ENCODE data around the gene CRB1.

- TF ChIP-seq ESRRG (CRISPR knock-in tag; IDR thresholded peaks at IDR 0.05): no peak
- TF ChIP-seq ARNTL (CRISPR knock-in tag; IDR thresholded peaks at IDR 0.05; ENCODE audit: borderline replicate concordance, low read depth): no peak
- no peak for TF ChIP-seq TCF4 (CRISPR knock-in tag; IDR thresholded peaks at IDR 0.05; ENCODE audit: borderline replicate concordance)
- no peak for TF ChIP-seq SNAI2 (CRISPR knock-in tag; IDR thresholded peaks at IDR 0.05)
Measured at GRCh38 chr1:197510691-197511378, 242.8 kb downstream of the CRB1 start.

Data from SK-N-SH treated with all-trans-retinoic acid at 6 μM for 48 hours (cell line).